HFF-Myc (cell line): ENCODE measurements around the gene SEPHS1.
"Not testable (repeated sequence)": the region's sequence is repeated elsewhere in the genome, so short reads cannot be mapped to it uniquely, and the experiment has no call there.

ENCODE experiments used
- DNase-seq: peaks from one replicate; pipeline ENCODE4 v3.0.0-alpha.2; 2011; ENCODE audit warnings: low read depth; ENCODE audit errors: extremely low read depth
- H3K4me3 ChIP-seq: replicated peaks from 2 replicates; pipeline ENCODE4 v1.5.1; 2011; ENCODE audit warnings: low read depth, mild to moderate bottlenecking, control low read depth, low read length
- CTCF ChIP-seq: IDR thresholded peaks from 2 replicates; pipeline ENCODE4 v1.5.1; 2012; ENCODE audit warnings: mild to moderate bottlenecking, low read depth, low read length, control low read depth; ENCODE audit errors: missing control alignments

Gene SEPHS1

GRCh38 chr10:13390604-13391522 lies 42.8 kb upstream of the SEPHS1 start:
- H3K4me3 ChIP-seq = no peak overlapping the region
- DNase-seq = no peak
- no peak for TF ChIP-seq CTCF

GRCh38 chr10:13388478-13389230 lies 40.6 kb upstream of the SEPHS1 start:
- TF ChIP-seq CTCF = no peak
- no peak for DNase-seq

GRCh38 chr10:13386021-13386420 lies 37.9 kb upstream of the SEPHS1 start:
- no peak overlapping the region for H3K4me3 ChIP-seq
- DNase-seq = no peak
- no peak for TF ChIP-seq CTCF

More at GRCh38 chr10:13388478-13389230, 40.6 kb upstream of the SEPHS1 start:
- no peak overlapping the region for H3K4me3 ChIP-seq

- no peak for TF ChIP-seq CTCF
- H3K4me3 ChIP-seq = no peak overlapping the region
- no peak for DNase-seq
Observed at GRCh38 chr10:13383399-13383761, 35.3 kb upstream of the SEPHS1 start.

- no peak for TF ChIP-seq CTCF
- H3K4me3 ChIP-seq = no peak overlapping the region
- no peak for DNase-seq
Observed at GRCh38 chr10:13382703-13383398, 34.8 kb upstream of the SEPHS1 start.

- not testable (repeated sequence) for DNase-seq
Observed at GRCh38 chr10:13379061-13379460, 31.0 kb upstream of the SEPHS1 start.

GRCh38 chr10:13376746-13377145 lies 28.7 kb upstream of the SEPHS1 start:
- no peak for DNase-seq
- no peak for TF ChIP-seq CTCF
- H3K4me3 ChIP-seq = no peak overlapping the region

More at GRCh38 chr10:13379061-13379460, 31.0 kb upstream of the SEPHS1 start:
- not testable (repeated sequence) for H3K4me3 ChIP-seq
